ENCODE data around the gene FAT4. TPM values are rescaled to one million over a fixed set of nuclear protein-coding genes. Genes with fewer than 3 reads are reported as not detected.

FAT4 gene
- total and polyA plus RNA-seq, 8 donors: 0.46 to 76.7 (median 7.1) TPM

DNA sequence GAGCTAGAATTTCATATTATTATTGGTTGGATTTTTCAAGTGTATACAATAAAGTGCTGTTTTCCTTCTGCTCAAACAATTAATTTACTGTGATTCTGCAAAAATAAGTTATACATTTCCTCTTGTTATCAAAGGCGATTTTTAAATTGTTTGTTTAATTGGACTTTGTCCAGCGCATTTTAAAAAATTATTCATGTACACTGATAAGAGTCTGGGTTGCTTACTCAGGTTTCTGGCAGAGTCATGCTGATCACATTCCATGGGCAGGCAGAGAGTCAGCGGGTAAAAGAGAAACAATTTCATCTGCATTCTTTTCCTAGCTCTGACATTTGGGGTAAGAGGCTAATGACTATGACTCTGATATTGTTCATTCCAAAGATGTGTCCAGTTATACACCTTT lies 8.9 kb downstream of the FAT4 start:
- Histone ChIP-seq H3K27ac (peak overlapping the region in 1 of 5 donors; percentile 22), H3K4me3 (peak overlapping the region in 1 of 4 donors; percentile 1), H3K36me3 (no peaks in the 10 kb centered on the region), H3K9me3 (no peaks in the 10 kb centered on the region), H3K27me3 (no peaks in the 10 kb centered on the region), H3K4me1 (peaks cover 5 to 49% (median 22%) of the 10 kb centered on the region in 4 donors)
- 11 to 30% (median 21%) methylated on average over 3 of the region's 3 CpGs for WGBS, 5 donors
- intact Hi-C loops (cut with DNase I; ENCODE audit: low total_unique reads): no loop called here
- TF ChIP-seq EP300 (IDR thresholded peaks at IDR 0.05): no peak
- no peak for TF ChIP-seq POLR2A (IDR thresholded peaks at IDR 0.05)
- TF ChIP-seq POLR2AphosphoS5 (IDR thresholded peaks at IDR 0.05): peak in 1 of 3 donors; percentile 50
- DNase-seq: peak in 1 of 2 donors; percentile 44

DNA sequence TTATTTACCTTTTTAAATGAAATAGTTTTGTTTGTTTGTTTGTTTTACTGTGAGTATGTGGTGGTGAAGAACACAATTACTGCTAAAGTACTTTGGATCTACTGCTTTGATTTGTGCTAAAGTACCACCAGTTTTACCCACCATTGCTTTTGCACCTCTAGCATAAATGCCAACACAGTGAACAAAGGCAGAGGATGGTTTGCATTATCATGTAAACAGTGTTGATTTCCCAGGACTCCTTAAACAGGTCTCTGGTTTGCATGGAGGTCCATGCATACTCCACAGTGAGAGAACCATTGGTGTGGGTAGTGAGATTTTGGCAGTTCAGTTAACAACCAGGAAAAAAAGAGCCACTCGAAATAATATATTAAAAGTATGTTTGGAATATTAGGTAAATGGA lies 11.0 kb downstream of the FAT4 start:
- Histone ChIP-seq H3K36me3 (no peaks in the 10 kb centered on the region), H3K4me3 (no peak overlapping the region), H3K4me1 (peaks cover 5 to 37% (median 18%) of the 10 kb centered on the region in 4 donors), H3K27ac (no peak overlapping the region), H3K9me3 (no peaks in the 10 kb centered on the region), H3K27me3 (no peaks in the 10 kb centered on the region)
- intact Hi-C loops (cut with DNase I; ENCODE audit: low total_unique reads): no loop called here
- 79 to 93% (median 91%) methylated on average over 1 of the region's 1 CpG for WGBS, 5 donors
- no peak for DNase-seq
- TF ChIP-seq EP300 (IDR thresholded peaks at IDR 0.05) (no peak), POLR2A (IDR thresholded peaks at IDR 0.05) (no peak), POLR2AphosphoS5 (IDR thresholded peaks at IDR 0.05) (no peak)
- TF ChIP-seq, protein P1, sequence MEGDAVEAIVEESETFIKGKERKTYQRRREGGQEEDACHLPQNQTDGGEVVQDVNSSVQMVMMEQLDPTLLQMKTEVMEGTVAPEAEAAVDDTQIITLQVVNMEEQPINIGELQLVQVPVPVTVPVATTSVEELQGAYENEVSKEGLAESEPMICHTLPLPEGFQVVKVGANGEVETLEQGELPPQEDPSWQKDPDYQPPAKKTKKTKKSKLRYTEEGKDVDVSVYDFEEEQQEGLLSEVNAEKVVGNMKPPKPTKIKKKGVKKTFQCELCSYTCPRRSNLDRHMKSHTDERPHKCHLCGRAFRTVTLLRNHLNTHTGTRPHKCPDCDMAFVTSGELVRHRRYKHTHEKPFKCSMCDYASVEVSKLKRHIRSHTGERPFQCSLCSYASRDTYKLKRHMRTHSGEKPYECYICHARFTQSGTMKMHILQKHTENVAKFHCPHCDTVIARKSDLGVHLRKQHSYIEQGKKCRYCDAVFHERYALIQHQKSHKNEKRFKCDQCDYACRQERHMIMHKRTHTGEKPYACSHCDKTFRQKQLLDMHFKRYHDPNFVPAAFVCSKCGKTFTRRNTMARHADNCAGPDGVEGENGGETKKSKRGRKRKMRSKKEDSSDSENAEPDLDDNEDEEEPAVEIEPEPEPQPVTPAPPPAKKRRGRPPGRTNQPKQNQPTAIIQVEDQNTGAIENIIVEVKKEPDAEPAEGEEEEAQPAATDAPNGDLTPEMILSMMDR (IDR thresholded peaks at IDR 0.05): no peak

DNA sequence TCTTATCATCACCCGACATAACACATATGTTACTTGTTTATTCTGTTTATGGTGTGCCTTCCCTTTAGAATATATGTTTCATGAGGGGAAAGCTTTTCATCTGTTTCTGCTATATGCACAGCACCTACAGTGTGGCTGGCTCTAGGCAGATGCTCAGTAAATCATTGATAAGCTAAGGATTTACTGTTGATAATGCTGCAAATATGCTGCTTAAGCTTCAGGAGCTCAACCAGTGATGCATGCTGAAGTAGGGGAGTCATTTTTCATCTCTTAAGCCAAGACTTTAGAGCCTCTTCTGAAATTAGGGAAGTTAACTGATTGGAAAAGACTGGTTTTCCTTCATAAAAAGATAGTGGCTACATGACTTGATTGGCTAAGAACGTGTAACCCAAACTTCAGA lies 16.4 kb downstream of the FAT4 start:
- DNase-seq: no peak

DNA sequence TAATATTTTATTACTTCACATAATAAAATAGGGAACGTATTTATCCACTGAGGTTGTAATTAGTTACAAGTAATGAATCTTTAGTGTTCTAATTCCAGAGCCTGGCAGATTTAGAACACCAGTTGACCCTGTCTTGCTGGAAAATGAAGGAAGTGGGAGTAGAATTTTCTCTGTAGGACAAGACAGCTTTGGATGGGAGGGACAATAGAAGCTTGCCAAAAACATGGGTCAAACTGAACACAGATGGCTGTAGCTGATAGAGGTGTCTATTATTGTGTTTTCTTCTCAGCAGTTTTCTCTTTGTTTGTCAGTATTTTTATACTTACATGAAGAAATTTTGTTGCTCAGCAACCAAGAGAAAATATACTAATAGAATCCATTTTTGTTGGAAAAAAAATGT lies 20.2 kb downstream of the FAT4 start:
- WGBS, 5 donors: 56 to 74% (median 66%) methylated on average over 1 of the region's 1 CpG
- intact Hi-C loops (cut with DNase I; ENCODE audit: low total_unique reads): no loop called here
- no peaks in the 10 kb centered on the region for H3K9me3 ChIP-seq
- H3K27me3 ChIP-seq: no peaks in the 10 kb centered on the region
- H3K4me3 ChIP-seq: no peak overlapping the region
- TF ChIP-seq, protein P1 (IDR thresholded peaks at IDR 0.05): no peak
- no peak for TF ChIP-seq POLR2AphosphoS5 (IDR thresholded peaks at IDR 0.05)
- TF ChIP-seq POLR2A (IDR thresholded peaks at IDR 0.05): no peak
- TF ChIP-seq EP300 (IDR thresholded peaks at IDR 0.05): no peak
- peaks cover 0 to 21% (median 0%) of the 10 kb centered on the region in 4 donors for H3K4me1 ChIP-seq
- peak in 1 of 2 donors; percentile 13 for DNase-seq
- no peaks in the 10 kb centered on the region for H3K36me3 ChIP-seq
- H3K27ac ChIP-seq: peak overlapping the region in 2 of 5 donors; percentile 9 to 23

More for the DNA sequence above, 16.4 kb downstream of the FAT4 start:
- WGBS, 5 donors: 82 to 91% (median 85%) methylated on average over 2 of the region's 2 CpGs
- Histone ChIP-seq H3K36me3 (no peaks in the 10 kb centered on the region), H3K27me3 (no peaks in the 10 kb centered on the region), H3K9me3 (no peaks in the 10 kb centered on the region), H3K4me1 (peaks cover 0 to 21% (median 0%) of the 10 kb centered on the region in 4 donors), H3K27ac (no peak overlapping the region), H3K4me3 (no peak overlapping the region)
- TF ChIP-seq POLR2AphosphoS5 (IDR thresholded peaks at IDR 0.05) (no peak), POLR2A (IDR thresholded peaks at IDR 0.05) (no peak), EP300 (IDR thresholded peaks at IDR 0.05) (no peak)
- TF ChIP-seq, protein P1 (IDR thresholded peaks at IDR 0.05): no peak
- intact Hi-C loops (cut with DNase I; ENCODE audit: low total_unique reads): no loop called here

DNA sequence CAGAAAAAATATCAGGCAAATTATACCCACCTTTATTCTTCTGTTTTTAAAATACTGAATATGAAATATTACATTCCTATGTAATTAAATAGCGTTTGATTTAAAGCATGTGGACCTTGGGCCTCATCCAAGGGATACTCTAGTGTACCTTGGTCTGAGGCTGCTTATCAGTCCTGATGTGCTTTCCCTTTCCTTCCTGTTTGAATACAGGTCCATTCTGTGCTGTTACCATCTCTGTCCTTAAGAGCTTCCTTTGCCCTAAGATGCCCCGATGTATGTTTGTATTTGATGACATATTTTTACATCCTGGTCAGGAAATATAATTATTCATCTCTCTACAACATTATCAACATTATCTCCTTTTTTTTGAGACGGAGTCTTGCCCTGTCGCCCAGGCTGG lies 24.1 kb downstream of the FAT4 start:
- no peak for DNase-seq
- H3K27me3 ChIP-seq: no peaks in the 10 kb centered on the region
- peaks cover 0 to 13% (median 0%) of the 10 kb centered on the region in 4 donors for H3K4me1 ChIP-seq
- H3K36me3 ChIP-seq: no peaks in the 10 kb centered on the region
- WGBS, 5 donors: 64 to 70% (median 68%) methylated on average over 4 of the region's 4 CpGs
- no peak overlapping the region for H3K27ac ChIP-seq
- TF ChIP-seq, protein P1 (IDR thresholded peaks at IDR 0.05): no peak
- TF ChIP-seq EP300 (IDR thresholded peaks at IDR 0.05): no peak
- TF ChIP-seq POLR2A (IDR thresholded peaks at IDR 0.05): no peak
- H3K9me3 ChIP-seq: no peaks in the 10 kb centered on the region
- intact Hi-C loops (cut with DNase I; ENCODE audit: low total_unique reads): no loop called here
- H3K4me3 ChIP-seq: no peak overlapping the region
